Hematopoietic multipotent progenitor cell treated with erythropoietin and hydrocortisone succinate and interleukin-3 and kit ligand, for 17 days (in vitro differentiated cells): ENCODE data around the gene IFTAP.
"Not testable (repeated sequence)": the region's sequence is repeated elsewhere in the genome, so short reads cannot be mapped to it uniquely, and the experiment has no call there.

Source experiments
- DNase-seq: peaks from one replicate; pipeline ENCODE4 v3.0.0-alpha.2; 2015; ENCODE audit warnings: low spot score

The IFTAP gene

DNA sequence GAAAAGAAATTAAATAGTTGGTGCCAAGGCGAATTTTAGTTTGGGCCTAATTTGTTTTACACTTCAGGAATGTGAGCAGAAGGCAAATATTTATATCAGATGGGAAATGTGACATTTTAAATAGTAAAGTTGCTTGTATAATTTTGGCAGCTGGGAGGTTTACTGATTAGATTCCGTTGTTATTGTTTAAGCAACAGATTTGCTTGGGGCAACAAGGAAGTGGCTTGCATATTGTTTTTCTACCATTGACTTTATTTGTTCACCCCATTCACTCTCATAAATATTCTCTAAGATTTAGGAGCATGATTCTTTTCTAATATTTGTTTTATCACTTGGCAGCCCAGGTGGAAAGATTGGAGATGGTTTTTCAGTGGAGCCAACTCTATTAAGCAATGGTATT, 44.3 kb downstream of the IFTAP start:
- DNase-seq: no peak

DNA sequence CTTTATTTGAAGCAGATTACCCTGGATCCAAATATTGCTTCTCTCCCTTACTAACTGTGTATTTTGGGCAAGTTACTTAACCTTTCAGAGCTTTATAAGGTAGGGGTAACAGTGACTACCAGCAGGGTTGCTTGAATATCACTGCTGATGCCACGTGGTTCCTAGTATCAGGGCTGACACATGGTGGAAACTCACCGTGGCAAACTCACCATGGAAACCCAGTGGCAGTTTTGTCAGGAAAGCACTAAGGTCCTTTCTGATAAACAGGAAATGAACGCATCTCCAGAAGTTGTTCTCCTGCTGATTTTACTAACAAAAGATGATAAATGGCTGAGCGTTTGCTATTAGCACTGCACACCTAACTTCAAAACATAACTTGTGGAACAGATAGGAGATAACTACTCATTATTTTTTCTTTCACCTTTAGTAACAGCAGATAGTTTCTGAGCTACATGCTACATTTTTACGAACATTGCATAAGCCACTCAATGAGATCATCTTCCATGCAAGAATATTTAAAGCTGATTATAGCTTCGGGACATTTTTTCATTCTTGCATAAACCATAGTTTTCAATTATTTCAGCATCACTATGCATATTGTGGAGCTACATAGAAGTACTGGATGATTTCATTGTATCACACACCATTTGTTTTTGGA, 63.4 kb downstream of the IFTAP start:
- no peak for DNase-seq

DNA sequence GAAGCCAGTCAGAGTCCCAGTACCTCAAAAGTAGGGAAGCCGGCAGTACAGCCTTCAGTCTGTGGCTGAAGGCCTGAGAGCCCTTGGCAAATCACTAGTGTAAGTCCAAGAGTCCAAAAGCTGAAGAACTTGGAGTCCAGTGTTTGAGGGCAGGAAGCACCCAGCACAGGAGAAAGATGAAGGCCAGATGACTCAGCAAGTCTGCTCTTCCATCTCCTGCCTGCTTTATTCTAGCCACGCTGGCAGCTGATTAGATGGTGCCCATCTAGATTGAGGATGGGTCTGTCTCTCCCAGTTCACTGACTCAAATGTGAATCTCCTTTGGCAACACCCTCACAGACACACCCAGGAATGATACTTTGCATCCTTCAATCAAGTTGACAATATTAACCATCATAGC, 67.1 kb downstream of the IFTAP start:
- not testable (repeated sequence) for DNase-seq

DNA sequence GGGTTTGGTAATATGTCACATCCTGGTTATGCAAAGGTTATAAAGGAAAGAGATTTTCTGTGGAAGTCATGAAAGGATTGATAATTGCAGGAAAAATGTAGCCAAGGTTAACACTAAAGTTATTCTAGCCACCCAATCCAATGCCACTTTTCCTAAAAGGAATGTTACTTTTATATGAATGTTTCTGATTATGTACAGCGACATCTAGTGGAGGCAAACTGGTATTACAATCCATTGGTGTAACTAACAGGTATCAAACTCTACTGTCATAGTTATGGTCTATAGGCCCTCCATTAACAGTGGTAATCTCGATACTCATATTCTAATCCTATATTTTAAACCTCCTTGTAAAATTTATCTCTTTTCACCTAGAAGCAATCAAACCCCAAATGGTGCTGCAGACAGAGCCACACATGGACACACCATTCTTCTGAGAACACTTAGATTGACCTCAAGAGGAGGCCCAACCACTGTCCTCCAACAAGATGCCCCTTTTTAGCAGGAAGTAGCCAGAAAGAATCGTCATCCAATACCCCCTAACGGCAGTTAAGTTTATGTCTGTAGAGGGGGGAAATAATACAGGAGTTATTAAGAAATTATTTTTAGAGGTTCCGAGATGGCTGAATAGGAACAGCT, 78.6 kb downstream of the IFTAP start:
- peak; percentile 66 for DNase-seq

DNA sequence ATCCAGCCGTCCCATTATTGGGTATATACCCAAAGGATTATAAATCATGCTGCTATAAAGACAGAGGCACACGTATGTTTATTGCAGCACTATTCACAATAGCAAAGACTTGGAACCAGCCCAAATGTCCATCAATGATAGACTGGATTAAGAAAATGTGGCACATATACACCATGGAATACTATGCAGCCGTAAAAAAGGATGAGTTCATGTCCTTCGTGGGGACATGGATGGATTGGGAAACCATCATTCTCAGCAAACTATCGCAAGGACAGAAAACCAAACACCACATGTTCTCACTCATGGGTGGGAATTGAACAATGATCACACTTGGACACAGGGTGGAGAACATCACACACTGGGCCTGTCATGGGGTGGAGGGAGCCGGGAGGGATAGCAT, 85.2 kb downstream of the IFTAP start:
- not testable (repeated sequence) for DNase-seq

DNA sequence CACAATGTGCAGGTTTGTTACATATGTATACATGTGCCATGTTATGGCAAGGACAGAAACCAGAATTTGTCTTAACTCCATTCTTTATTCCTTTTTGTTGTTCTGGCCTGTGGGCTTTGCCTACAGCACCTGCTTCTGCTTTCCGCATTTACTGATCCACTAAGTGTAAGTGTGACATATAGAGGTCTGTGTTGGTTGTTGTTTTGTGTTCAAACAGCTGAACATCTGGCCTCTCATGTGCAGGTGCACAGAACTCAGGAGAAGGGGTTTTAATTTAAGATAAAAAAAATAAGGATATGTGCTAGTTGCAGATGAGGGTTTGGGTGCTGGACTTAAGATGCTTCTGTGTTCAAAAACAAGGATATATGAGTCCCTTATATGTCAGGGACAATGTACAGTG, 89.5 kb downstream of the IFTAP start:
- DNase-seq: no peak

DNA sequence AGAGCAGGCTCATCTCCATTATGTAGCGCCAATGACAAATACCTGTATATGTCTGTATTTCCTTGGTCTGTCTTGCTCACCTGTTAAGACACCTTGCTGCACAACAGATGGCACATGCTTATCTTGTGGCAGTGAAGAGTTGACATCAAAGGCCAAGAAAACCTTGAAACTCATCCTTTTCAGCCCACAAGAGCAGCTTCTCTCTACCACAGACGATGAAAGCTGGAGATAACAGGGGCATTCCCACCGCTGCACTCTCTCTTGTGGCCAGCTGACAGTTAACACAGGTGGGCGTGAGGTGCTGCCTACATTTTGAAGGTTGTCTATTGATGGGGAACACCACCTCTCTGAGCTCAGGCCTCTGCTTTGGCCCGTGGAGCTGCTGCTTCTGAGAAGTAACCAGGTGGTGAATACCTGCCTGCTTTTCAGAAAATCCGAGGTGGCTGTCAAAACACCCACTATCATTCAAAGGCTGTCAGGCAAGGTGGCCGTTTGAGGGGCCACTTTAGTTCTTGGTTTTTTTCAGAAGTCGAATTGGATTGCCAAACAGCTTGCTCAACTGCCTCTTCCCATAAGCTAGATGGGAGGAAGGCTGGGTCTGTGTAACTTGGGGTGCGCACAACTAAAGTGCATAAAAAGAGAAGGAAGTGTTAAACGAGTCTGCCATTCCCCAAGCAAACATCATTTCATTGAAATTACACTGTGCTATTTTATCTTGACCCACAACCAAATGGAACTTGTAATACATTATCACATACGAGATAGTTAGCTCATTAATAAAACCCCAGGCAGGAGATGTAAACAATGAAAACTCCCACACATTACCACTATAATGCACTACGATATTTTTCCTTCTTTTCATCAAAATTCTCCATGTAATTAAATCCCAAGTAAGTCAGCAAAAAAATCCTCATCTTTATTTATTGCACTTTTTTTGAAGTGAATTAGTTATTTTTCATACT, 90.8 kb downstream of the IFTAP start:
- DNase-seq: no peak

DNA sequence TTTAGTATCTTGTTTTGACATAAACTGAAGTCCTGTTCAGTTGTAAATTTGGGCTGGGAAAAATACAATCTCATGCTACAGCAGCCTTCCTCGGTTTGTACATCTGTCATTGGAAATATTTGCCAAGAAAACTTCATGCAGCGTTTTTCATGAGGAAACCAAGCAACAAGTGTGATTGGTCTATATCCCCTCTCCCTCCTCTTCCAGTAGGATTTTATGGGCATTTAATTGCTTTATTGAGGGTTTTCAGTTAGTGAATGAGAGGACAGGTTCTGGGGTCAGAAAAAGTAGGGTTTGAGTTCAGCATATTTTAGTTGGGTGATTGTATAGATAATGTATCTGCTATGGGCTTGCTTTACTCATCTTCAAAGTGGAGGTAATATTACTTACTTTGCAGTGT, 93.8 kb downstream of the IFTAP start:
- DNase-seq: no peak

DNA sequence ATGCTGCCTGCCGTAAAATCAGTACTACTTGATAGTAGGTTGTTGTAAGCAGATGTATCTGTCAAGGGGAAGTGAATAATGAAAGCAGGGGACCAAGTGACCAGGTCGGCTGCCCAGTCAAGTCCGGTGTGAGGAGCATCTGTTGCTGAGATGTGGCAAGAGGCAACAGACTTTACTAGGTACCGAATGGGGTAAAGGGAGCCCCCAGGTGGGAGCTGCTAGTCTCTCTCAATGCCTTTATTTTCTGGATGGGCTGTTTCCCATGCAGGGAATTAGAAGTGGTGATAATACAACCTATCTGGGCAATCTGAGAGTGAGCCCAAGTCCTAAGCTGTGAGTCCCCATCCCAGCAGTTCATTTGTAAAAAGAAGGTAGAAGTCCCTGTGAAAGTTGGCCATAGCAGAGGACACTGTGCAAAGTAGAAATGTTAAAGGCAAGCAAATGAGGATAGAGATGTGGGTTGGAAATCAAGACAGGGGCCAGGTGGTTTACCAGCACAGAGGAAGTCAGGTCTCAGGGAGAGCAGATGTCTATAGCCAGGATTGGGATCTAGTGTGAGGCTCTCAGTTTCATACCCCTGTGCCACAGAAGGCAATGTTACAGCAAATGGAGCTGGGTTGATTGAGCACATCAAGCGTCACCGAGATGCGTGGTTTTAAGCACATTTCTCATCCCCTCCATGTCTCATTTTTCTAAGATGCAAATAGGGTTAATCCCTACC, 94.4 kb downstream of the IFTAP start:
- DNase-seq: no peak

DNA sequence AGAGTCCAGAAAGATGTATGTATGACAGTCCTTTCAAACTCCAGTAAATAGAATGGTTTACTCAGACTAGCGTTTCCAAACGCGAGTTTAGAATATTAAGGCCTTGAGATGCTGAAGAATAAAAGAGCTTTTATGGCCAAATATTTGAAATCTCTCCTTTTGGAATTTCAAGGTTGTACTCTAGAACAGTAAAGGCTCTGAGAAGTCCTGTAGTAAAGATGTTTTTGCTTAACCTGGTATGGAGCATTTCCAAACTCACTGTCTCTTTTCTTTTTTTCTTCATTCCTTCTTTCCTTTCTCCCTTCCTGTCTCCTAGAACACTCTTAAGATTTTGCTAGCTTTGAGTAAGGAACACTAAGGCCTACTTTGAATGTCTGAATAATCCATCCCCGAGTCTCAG, 95.1 kb downstream of the IFTAP start:
- no peak for DNase-seq

DNA sequence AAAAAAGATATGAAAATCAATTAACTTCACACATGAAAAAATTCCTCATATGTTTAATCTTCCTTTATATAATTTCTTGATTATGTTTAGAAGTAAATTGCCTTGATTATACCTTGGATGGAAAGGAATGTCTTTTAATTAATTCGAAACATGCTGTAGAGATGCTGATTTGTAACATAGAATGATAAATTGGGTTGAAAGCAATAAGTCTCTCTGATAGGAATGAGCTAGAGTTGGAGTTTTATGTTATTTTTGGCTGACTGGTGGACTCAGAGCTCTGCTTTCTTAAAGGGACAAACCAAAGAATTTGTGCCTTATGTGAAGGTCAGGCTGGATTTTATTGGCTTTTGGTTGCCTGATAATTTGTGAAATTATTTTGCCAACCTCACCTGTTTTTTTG, 98.4 kb downstream of the IFTAP start:
- no peak for DNase-seq

DNA sequence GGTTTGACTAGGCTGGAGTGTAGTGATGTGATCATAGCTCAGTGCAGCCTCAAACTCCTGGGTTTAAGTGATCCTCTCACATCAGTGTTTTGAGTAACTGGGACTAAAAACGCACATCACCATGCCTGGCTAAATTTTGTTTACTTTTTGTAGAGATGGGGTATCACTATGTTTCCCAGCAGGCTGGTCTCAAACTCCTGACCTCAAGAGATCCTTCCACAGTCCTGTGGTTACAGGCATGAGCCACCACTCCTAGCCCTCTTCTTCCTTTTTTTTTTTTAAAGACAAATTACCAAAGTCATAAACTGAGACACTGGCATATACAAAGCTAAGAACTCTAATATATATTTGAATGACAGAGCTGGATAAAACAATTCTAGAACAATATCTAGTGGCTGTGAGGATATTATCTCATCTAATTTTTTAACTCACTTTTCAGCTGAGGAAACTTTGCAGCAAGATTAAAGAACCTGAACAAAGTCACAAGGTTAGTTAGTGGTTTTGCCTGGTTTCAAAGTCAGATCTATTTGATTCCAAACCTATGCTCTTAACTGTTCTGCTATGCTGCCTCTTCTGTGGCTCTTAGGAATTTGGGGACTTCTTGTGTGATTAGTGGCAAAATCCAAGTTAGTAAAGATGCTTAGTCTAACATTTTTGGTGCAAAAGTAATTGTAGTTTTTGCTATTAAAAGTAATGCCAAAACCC, 99.0 kb downstream of the IFTAP start:
- no peak for DNase-seq

DNA sequence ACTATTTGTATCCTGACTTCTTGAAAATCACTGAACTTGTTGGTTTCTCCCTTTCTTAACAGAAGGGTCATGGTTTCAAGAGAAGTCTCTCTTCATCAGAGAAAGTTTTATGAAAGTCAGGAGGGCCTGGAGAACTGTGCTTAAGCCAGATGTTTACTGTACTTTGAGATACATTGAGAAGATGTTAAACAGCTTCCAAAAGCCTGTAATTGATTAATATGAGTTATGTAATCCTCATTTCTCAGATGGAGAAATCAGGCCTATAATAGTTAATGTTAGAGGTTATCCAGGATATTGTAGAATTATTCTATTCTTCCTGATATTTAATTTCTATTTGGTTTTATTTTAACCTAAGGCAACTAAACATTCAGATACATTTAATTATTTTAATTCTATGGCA, 100.8 kb downstream of the IFTAP start:
- DNase-seq: no peak

DNA sequence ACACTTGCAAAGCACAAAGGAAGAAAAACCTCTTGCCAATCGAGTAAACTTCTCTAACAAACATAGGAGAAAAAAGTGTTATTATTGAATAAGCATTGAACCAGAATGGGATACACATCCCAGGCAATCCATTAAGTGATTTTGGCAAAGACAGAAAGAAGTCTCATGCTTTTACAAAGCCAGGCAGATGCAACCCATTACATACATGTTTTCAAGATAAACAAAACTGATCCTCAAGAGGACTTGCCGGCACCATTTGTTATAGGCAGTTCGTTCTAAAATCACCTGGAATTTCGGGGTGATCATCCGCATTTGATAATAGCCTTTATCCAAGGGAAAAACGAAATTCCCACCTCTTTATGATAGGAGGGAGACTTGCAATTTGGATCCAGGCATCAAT, 101.3 kb downstream of the IFTAP start:
- no peak for DNase-seq

DNA sequence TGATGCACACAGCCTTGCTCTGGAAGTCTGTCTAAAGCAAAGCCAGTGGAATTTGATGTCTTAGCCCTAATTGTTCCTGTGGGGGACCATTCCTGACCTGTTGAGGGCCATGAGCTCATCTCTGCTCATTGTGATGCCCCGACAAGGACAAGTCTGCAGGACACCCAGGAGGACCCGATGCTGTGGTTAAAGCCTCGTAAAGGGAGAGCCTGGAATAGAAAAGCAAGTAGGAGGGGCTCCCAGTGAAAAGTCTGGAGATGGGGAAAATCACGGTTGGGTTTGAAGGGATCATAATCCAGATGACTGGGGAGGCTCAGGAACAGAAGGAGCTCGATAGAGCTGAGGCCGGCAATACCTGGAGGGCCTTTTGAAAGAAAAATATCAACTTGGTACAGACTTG, 102.2 kb downstream of the IFTAP start:
- DNase-seq: no peak

DNA sequence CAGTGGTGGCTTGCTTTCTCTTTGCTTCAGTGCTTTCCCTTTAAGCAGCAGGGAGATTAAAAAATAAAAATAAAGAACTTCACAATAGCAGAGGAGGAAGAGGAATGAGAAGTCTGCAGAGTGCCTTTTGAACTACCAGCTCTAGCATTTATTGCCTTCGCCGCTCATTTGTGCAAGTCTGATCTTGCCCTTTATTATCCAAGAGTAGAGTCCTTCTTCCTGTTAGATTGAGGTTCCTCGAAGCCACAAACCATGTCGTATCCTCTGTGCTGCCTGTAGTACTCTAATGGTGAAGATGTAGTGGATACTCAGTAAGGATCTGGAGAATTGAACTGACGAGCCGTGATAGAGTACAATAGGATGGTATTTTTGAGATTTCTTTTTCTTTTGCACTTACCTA, 105.0 kb downstream of the IFTAP start:
- no peak for DNase-seq

DNA sequence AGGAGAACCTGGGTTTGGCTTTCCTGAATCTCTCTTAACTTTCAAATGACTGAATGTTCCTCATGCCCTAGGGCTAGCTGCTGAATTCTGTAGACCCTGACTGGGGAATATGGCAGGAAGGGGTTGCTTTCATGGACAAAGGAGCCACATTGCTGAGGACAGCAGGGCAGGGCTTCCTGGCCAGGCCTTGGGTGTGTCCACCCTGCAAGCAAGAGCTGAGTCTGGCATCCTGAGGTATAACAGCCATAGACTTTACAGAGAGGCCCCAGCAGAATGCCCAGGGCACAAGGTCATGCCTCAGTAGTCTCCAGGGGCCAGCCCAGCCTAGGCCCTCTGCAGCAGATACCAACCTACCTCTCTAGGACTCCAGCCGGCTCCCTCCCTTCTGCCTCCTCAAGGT, 105.9 kb downstream of the IFTAP start:
- DNase-seq: no peak

DNA sequence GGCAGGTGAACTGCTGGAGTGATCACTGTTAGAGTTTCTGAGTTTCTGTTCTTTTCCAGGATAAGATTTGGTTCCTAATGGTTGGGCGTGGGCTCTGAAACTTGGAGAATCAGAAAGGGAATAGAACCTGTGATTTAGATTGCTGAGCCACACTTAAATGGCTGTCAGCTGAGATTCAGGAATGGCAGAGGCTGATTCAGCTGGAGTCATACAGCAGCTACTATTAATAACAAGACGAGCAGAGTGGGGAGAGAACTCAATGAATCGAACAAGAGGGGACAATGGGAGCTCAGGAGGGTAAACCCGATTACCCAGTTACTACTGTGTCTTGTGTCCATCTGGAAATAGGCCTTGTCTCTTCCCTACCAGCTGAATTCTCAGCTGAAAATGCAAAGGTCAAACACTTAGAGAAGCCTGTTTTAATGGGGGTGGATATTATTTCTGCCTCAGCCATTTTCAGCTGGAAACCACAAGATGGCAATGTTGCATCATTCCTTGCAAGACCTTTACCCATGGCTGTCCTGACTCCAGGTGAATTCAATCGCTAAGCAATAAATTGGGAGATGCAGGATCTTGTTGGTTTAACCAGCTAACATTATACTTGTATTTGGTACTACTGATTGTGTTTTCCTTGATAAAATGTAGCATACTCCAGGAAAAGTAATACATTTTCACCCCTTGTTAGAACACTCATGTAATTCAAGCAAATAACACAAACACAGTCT, 108.2 kb downstream of the IFTAP start:
- peak; percentile 10 for DNase-seq

DNA sequence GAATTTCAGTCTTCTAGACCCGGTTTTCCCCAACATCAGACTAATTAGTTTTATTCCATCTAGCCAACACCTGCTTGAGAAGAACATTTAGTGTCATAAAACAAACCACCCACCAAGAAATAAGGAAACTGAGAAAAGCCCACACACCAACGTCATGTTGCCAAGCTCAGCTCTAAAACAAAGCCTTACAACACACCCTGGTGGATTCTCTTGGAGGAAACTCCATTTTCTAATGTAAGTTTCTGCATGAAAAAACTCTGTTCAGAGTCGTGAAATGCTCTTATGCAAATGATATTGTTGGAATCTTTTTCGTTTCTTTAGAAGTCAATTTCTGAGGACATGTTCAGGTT, 108.7 kb downstream of the IFTAP start:
- no peak for DNase-seq
